K562 (cell line): ENCODE data around the gene SCUBE1. TPM values are rescaled to one million over a fixed set of nuclear protein-coding genes. Genes with fewer than 3 reads are reported as not detected.

Experiments used
- ETS2 ChIP-seq: IDR thresholded peaks from 2 replicates; pipeline ENCODE4 v1.6.1; 2016; ENCODE audit warnings: borderline replicate concordance, missing genetic modification characterization, mild to moderate bottlenecking, moderate library complexity, missing compliant biosample characterization; ENCODE audit not compliant: poor library complexity, severe bottlenecking
- GABPB2 ChIP-seq: fragments of 250-450 bp; sonication (Bioruptor Pico); conservative IDR thresholded peaks from 2 replicates; pipeline ENCODE4 v1.5.1; 2021; ENCODE audit warnings: mild to moderate bottlenecking
- KLF16 ChIP-seq: IDR thresholded peaks from 2 replicates; pipeline ENCODE4 v1.6.1; 2016; ENCODE audit warnings: antibody characterized with exemption
- POU5F1 ChIP-seq: fragments of 150-350 bp; IDR thresholded peaks from 2 replicates; pipeline ENCODE4 v1.6.1; 2014; ENCODE audit warnings: borderline replicate concordance, low read length, low read depth, mild to moderate bottlenecking; ENCODE audit not compliant: partially characterized antibody
- SMARCB1 ChIP-seq: IDR thresholded peaks from 2 replicates; pipeline ENCODE4 v1.6.1; 2011; ENCODE audit warnings: improper control_type of control experiment, low read depth; ENCODE audit not compliant: insufficient read length
- SMARCE1 ChIP-seq: fragments of 450-650 bp; IDR thresholded peaks from 2 replicates; pipeline ENCODE4 v1.7.1; 2016; ENCODE audit warnings: mild to moderate bottlenecking
- ZNF696 ChIP-seq: fragments of 250-450 bp; sonication (Bioruptor Pico); conservative IDR thresholded peaks from 2 replicates; pipeline ENCODE4 v1.4.0; 2020; ENCODE audit warnings: mild to moderate bottlenecking, moderate library complexity
- polyA plus RNA-seq, 8 experiments: library from polyadenylated mRNA; depleted of rRNA in 4 of 8; stranded (reverse) in 5 of 8; unstranded in 3 of 8; fragments of >200 nt; fragmentation: Nextera tagmentation in 2 of 8; fragmentation: Illumina TruSeq in 1 of 8; extraction: Ambion mirVana in 2 of 8; extraction: Trizol in 1 of 8; gene quantifications; 2 replicates each; pipeline versions ENCODE4 v1.2.1 to v1.2.3, GENCODE V29; 2011 to 2014; ENCODE audit warnings: inconsistent platforms in 1 of 8, missing spikeins in 1 of 8
- total RNA-seq, 7 experiments: library from RNA; depleted of rRNA in 6 of 7; stranded (reverse); fragments of >200 nt in 6 of 7; fragmentation: Illumina TruSeq in 2 of 7; extraction: Trizol in 2 of 7; gene quantifications; 2 replicates each; pipeline versions ENCODE4 v1.2.1 to v1.2.3, GENCODE V29; 2011 to 2021; ENCODE audit warnings: low replicate concordance in 1 of 7
- TF ChIP-seq, protein P1 (sequence below): IDR thresholded peaks from 2 replicates; pipeline ENCODE4 v1.6.1; 2011; ENCODE audit warnings: borderline replicate concordance, low read depth, mild to moderate bottlenecking, moderate library complexity, low read length; ENCODE audit not compliant: insufficient read depth, poor library complexity, severe bottlenecking
- TF ChIP-seq, protein P2 (sequence below): fragments of 200-800 bp; sonication (Bioruptor generic); IDR thresholded peaks from 2 replicates; pipeline ENCODE4 v1.6.1; 2016; ENCODE audit warnings: missing genetic modification characterization, missing compliant biosample characterization
- TF ChIP-seq, protein P3 (sequence below), 3 experiments: IDR thresholded peaks in 2 of 3; conservative IDR thresholded peaks in 1 of 3; 2 replicates each; pipeline ENCODE4 v1.5.1; 2011 to 2012; ENCODE audit warnings: low read length in 3 of 3, mild to moderate bottlenecking in 3 of 3, control low read depth in 2 of 3, improper control_type of control experiment in 1 of 3, inconsistent platforms in 1 of 3, low read depth in 1 of 3, mixed read lengths in 1 of 3, moderate library complexity in 1 of 3; ENCODE audit not compliant: insufficient read depth in 2 of 3

SCUBE1 gene
- total and polyA plus RNA-seq, 9 of the 15 experiments (the other 6 are each of a cell fraction or from before 2014, with no cell fraction given) = 0.03 to 0.47 (median 0.29) TPM; not detected in 6

DNA sequence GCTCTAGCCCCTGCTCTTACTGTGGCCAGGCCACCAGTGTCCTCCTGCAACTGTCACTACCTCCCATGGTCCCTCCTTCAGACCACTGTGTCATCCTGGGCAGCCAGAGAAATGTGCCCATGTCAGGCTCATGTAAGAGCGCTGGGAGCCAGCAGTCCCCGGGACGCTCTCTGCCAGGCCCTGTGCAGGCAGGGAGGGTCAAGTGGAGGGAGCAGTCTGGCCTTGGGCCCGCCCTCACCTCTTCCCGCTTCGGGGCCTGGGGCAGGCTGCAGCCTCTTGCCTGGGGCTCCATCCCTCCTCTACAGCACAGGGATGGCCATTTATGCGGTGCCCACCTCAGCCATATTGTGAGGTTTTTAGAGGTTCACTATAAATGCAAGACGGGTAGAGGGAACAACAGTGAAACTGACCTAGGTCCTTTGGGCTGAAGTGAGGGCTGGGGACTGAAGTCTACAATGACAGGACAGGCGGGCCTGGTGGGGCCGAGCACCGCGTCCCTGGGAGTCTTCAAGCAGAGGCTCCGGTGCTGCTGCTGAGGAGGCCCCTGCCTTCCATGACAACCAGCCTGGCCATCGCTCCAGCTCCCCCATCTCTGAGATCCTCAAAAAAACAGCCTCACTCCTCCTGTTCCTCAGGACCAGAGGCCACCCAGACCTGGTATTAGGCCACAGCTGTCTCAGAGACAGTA, 101.3 kb downstream of the SCUBE1 start (continued):
- no peak for TF ChIP-seq SMARCB1
- no peak for TF ChIP-seq SMARCE1
- no peak for TF ChIP-seq ETS2 (tag)
- TF ChIP-seq KLF16 = no peak
- TF ChIP-seq, protein P1, sequence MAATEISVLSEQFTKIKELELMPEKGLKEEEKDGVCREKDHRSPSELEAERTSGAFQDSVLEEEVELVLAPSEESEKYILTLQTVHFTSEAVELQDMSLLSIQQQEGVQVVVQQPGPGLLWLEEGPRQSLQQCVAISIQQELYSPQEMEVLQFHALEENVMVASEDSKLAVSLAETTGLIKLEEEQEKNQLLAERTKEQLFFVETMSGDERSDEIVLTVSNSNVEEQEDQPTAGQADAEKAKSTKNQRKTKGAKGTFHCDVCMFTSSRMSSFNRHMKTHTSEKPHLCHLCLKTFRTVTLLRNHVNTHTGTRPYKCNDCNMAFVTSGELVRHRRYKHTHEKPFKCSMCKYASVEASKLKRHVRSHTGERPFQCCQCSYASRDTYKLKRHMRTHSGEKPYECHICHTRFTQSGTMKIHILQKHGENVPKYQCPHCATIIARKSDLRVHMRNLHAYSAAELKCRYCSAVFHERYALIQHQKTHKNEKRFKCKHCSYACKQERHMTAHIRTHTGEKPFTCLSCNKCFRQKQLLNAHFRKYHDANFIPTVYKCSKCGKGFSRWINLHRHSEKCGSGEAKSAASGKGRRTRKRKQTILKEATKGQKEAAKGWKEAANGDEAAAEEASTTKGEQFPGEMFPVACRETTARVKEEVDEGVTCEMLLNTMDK = no peak
- TF ChIP-seq, protein P2, sequence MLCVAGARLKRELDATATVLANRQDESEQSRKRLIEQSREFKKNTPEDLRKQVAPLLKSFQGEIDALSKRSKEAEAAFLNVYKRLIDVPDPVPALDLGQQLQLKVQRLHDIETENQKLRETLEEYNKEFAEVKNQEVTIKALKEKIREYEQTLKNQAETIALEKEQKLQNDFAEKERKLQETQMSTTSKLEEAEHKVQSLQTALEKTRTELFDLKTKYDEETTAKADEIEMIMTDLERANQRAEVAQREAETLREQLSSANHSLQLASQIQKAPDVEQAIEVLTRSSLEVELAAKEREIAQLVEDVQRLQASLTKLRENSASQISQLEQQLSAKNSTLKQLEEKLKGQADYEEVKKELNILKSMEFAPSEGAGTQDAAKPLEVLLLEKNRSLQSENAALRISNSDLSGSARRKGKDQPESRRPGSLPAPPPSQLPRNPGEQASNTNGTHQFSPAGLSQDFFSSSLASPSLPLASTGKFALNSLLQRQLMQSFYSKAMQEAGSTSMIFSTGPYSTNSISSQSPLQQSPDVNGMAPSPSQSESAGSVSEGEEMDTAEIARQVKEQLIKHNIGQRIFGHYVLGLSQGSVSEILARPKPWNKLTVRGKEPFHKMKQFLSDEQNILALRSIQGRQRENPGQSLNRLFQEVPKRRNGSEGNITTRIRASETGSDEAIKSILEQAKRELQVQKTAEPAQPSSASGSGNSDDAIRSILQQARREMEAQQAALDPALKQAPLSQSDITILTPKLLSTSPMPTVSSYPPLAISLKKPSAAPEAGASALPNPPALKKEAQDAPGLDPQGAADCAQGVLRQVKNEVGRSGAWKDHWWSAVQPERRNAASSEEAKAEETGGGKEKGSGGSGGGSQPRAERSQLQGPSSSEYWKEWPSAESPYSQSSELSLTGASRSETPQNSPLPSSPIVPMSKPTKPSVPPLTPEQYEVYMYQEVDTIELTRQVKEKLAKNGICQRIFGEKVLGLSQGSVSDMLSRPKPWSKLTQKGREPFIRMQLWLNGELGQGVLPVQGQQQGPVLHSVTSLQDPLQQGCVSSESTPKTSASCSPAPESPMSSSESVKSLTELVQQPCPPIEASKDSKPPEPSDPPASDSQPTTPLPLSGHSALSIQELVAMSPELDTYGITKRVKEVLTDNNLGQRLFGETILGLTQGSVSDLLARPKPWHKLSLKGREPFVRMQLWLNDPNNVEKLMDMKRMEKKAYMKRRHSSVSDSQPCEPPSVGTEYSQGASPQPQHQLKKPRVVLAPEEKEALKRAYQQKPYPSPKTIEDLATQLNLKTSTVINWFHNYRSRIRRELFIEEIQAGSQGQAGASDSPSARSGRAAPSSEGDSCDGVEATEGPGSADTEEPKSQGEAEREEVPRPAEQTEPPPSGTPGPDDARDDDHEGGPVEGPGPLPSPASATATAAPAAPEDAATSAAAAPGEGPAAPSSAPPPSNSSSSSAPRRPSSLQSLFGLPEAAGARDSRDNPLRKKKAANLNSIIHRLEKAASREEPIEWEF = no peak
- no peak for TF ChIP-seq ZNF696
- no peak for TF ChIP-seq GABPB2 (CRISPR knock-in tag)
- TF ChIP-seq POU5F1 = no peak
- TF ChIP-seq, protein P3, sequence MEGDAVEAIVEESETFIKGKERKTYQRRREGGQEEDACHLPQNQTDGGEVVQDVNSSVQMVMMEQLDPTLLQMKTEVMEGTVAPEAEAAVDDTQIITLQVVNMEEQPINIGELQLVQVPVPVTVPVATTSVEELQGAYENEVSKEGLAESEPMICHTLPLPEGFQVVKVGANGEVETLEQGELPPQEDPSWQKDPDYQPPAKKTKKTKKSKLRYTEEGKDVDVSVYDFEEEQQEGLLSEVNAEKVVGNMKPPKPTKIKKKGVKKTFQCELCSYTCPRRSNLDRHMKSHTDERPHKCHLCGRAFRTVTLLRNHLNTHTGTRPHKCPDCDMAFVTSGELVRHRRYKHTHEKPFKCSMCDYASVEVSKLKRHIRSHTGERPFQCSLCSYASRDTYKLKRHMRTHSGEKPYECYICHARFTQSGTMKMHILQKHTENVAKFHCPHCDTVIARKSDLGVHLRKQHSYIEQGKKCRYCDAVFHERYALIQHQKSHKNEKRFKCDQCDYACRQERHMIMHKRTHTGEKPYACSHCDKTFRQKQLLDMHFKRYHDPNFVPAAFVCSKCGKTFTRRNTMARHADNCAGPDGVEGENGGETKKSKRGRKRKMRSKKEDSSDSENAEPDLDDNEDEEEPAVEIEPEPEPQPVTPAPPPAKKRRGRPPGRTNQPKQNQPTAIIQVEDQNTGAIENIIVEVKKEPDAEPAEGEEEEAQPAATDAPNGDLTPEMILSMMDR (IDR thresholded peaks at IDR 0.05 in 2 of 3, conservative IDR thresholded peaks at IDR 0.05 in 1 of 3; ENCODE audit: insufficient read depth in 2 of 3, low read depth in 1 of 3, low read length in 3 of 3) = no peak
